ENCODE data around the gene TCF7L1. TPM values are rescaled to one million over a fixed set of nuclear protein-coding genes. Genes with fewer than 3 reads are reported as not detected.

TCF7L1 gene
- total and polyA plus RNA-seq, 5 donors, result 12.0 to 13.8 (median 12.9) TPM

DNA sequence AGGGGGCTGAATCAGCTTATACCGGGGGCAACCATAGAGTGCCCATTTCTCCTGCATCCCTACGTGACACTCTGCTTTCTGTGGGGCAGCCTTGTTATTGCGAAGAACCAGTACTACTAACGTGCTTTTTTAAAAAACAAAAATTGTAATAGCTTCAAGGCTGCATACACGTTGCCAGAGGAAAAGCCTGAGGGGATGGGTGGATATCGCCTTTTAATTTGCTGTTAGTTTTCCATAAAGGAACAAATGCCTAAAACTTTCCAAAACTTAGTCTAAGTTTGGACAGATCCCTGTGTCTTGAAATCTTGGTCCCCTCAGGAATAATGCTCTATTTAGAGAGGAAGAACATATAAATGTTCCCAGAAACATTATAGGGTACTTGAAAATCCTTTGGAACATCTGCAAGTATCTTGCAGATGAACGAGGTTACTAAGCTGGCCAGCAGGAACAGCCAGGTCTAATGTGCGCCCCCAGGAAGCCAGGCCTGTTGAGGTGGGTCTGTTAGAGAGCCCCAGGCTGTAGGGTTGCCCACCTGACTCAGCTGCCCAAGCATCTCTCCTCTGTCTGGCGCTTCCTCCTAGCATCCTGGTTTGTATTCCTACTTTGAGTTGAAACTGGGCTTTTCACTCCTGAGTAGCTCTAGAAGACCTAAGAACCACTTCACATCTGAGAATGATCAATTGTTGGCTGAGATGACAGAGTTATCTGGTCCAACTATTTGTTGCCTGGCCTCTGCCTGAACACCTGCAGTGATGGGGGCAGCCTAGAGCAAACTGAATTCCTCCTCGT is 97.7 kb downstream of the TCF7L1 start:
- intact Hi-C loops (cut with DNase I), result no loop called here
- WGBS, result 59% methylated on average over 10 of the region's 10 CpGs
- no peaks in the 10 kb centered on the region for H3K27me3 ChIP-seq (ENCODE audit: control insufficient read depth, insufficient read depth)
- DNase-seq, result no peak
- ATAC-seq, result peak; percentile 30 to 79
- H3K4me1 ChIP-seq (ENCODE audit: control insufficient read depth, insufficient read depth, low read length), result peaks cover 6% of the 10 kb centered on the region
- no peaks in the 10 kb centered on the region for H3K9me3 ChIP-seq (ENCODE audit: control insufficient read depth, low read length)
- no peak overlapping the region for H3K4me3 ChIP-seq (ENCODE audit: low read length)
- peak overlapping the region; percentile 52 for H3K27ac ChIP-seq (ENCODE audit: low read length)

DNA sequence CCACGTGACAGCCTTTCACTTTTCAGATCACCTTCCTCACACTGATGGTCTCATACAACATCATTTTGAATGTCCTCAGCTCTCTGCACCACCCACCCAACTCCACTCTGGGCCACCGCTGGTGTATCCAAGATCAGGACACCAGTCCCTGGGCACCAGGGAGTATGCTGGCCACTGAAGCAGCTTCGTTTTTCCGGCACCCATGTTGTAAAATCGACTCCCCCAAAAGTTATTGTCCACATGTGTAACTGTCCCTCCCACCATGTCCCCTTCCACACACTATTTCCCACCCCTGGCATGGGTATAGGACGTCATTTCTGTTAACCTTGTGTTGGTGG is 98.2 kb downstream of the TCF7L1 start:
- Histone ChIP-seq H3K4me1 (ENCODE audit: control insufficient read depth, insufficient read depth, low read length) (peaks cover 5% of the 10 kb centered on the region), H3K27ac (ENCODE audit: low read length) (no peak overlapping the region), H3K9me3 (ENCODE audit: control insufficient read depth, low read length) (no peaks in the 10 kb centered on the region), H3K27me3 (ENCODE audit: control insufficient read depth, insufficient read depth) (no peaks in the 10 kb centered on the region), H3K4me3 (ENCODE audit: low read length) (no peak overlapping the region)
- intact Hi-C loops (cut with DNase I), result no loop called here
- DNase-seq, result no peak
- 77% methylated on average over 6 of the region's 6 CpGs for WGBS
- ATAC-seq, result no peak

DNA sequence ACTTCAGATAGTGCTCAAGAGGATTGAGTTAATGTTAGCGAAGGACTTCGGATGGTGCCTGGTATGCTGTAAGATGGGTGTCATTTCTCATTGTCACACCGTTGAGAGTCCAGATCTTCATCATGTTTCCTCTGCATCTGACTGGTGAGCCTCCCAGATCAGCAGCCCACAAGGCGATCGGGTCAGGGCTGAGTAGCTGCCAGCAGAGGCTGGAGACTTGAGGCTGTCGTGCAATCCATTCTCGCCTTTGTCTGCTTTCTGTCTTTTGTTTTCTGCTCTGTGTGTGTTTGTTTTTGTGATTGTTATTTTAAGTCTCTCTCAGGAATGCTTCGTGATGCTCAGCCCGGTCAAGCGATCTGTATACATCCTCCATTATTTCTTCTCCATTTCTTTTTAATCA is 98.8 kb downstream of the TCF7L1 start:
- peak in 1 of 3 donors; percentile 66 for DNase-seq
- intact Hi-C loops (cut with DNase I), result no loop called here

DNA sequence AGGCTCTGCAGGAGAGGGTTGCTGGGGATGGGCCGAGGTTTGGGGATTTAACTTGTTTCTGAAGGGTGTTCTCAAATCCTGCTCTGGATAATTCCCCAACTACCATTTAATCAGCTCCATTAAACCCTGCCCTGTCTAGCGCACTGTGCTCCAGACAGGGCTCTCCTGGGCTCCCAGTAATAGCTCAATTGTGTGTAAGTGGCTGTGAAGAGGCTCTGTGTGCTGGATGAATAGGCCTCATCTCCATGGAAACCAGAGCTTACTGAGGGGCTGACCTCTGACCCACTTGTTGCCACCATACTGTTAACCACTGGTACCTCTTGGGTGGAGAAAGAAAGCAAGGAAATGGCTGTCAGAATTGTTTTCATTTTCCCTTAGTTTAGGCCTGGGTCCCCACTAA is 101.7 kb downstream of the TCF7L1 start:
- ATAC-seq, result no peak
- H3K4me1 ChIP-seq (ENCODE audit: control insufficient read depth, insufficient read depth, low read length), result peaks cover 5% of the 10 kb centered on the region
- H3K4me3 ChIP-seq (ENCODE audit: low read length), result no peak overlapping the region
- intact Hi-C loops (cut with DNase I), result no loop called here
- WGBS, result 95% methylated on average over 2 of the region's 2 CpGs
- H3K27ac ChIP-seq (ENCODE audit: low read length), result no peak overlapping the region
- H3K9me3 ChIP-seq (ENCODE audit: control insufficient read depth, low read length), result no peaks in the 10 kb centered on the region
- no peaks in the 10 kb centered on the region for H3K27me3 ChIP-seq (ENCODE audit: control insufficient read depth, insufficient read depth)
- DNase-seq, result no peak

More for the DNA sequence above, 98.8 kb downstream of the TCF7L1 start:
- 63% methylated on average over 10 of the region's 10 CpGs for WGBS
- Histone ChIP-seq H3K27ac (ENCODE audit: low read length) (no peak overlapping the region), H3K27me3 (ENCODE audit: control insufficient read depth, insufficient read depth) (no peaks in the 10 kb centered on the region), H3K4me3 (ENCODE audit: low read length) (no peak overlapping the region), H3K9me3 (ENCODE audit: control insufficient read depth, low read length) (no peaks in the 10 kb centered on the region), H3K4me1 (ENCODE audit: control insufficient read depth, insufficient read depth, low read length) (peaks cover 5% of the 10 kb centered on the region)
- ATAC-seq, result peak in 1 of 2 donors; percentile 37

DNA sequence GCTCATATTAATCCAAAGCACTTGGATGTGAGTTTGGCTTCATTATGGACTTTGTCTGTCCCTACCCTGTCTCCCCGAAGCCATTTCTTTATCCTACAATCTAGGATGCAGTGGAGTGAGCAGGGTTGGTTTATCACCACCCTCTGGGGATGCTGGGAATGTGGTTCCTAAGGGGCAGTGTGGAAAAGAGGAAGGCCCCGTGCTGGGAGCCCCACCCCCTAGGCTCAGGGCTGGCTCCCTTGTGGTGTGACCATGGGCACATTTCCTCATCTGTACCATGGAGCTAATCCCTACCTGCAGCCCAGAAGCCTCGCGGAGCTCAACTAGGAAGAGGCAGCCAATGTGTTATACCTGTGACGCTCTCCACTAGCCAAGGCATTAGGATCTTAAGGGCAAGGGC is 102.1 kb downstream of the TCF7L1 start:
- Histone ChIP-seq H3K27ac (ENCODE audit: low read length) (no peak overlapping the region), H3K4me1 (ENCODE audit: control insufficient read depth, insufficient read depth, low read length) (peaks cover 5% of the 10 kb centered on the region), H3K9me3 (ENCODE audit: control insufficient read depth, low read length) (no peaks in the 10 kb centered on the region), H3K4me3 (ENCODE audit: low read length) (no peak overlapping the region), H3K27me3 (ENCODE audit: control insufficient read depth, insufficient read depth) (no peaks in the 10 kb centered on the region)
- no peak for DNase-seq
- ATAC-seq, result peak in 1 of 2 donors; percentile 18
- intact Hi-C loops (cut with DNase I), result no loop called here
- WGBS, result 80% methylated on average over 5 of the region's 5 CpGs

DNA sequence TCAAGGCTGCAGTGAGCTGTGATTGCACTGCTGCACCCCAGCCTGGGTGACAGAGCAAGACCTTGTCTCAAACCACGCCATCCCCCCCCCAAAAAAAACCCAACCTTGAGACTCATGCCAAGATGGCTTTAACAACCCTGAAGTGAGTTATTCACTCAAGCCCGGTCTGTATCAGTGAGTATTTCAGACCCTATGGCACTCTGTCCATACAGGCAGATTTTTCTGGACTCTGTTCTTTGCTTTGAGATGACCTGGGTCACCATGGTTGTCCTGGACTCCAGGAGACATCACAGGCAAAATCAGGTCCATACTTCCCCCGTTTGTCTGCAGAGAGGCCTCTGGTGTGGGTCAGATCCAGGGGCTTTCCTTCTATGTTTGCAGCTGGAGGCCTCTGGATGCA is 102.9 kb downstream of the TCF7L1 start:
- WGBS, result 93% methylated on average over 3 of the region's 3 CpGs
- Histone ChIP-seq H3K27me3 (ENCODE audit: control insufficient read depth, insufficient read depth) (no peaks in the 10 kb centered on the region), H3K27ac (ENCODE audit: low read length) (no peak overlapping the region), H3K4me1 (ENCODE audit: control insufficient read depth, insufficient read depth, low read length) (peaks cover 2% of the 10 kb centered on the region), H3K4me3 (ENCODE audit: low read length) (no peak overlapping the region), H3K9me3 (ENCODE audit: control insufficient read depth, low read length) (no peaks in the 10 kb centered on the region)
- ATAC-seq (no peak), DNase-seq (no peak)
- intact Hi-C loops (cut with DNase I), result no loop called here

DNA sequence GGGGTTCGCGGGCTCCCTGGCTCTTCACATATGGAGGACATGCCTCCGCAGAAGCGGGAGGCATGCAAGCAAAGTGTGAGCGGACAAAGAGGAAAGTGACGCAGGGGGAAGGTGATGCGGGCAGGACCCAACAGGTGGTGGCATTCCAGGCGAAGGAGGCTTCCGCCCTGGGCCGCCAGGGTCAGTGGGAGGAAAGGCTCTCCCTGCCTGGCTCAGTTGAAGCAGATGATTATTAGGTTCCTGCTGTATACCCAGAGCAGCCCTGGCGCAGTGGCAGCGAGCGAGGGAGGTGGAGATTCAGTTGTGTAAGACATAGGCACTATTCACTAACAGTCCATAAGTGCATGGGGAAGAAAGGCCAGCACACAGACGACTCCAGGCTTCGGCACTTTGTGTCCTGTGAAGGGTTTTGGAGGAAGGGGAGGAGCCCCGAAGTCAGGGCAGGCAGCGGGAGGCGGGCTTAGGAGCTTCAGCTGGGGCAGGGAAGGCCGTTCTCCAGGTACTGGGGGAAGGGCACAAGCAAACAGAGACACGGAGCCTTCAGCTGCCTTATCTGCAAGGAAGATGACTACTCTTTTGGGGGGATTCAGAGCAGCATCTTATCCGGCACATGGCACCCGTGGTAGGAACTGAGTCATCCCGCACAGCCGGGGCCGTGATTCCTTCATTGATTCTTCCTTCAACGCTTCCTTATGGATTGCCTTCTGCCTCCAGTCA is 104.8 kb downstream of the TCF7L1 start:
- no peak overlapping the region for H3K4me3 ChIP-seq (ENCODE audit: low read length)
- no peak for ATAC-seq
- WGBS, result 90% methylated on average over 26 of the region's 26 CpGs
- H3K4me1 ChIP-seq (ENCODE audit: control insufficient read depth, insufficient read depth, low read length), result peaks cover 2% of the 10 kb centered on the region
- intact Hi-C loops (cut with DNase I), result no loop called here
- H3K27me3 ChIP-seq (ENCODE audit: control insufficient read depth, insufficient read depth), result no peaks in the 10 kb centered on the region
- no peaks in the 10 kb centered on the region for H3K9me3 ChIP-seq (ENCODE audit: control insufficient read depth, low read length)
- peak in 1 of 3 donors; percentile 38 for DNase-seq
- no peak overlapping the region for H3K27ac ChIP-seq (ENCODE audit: low read length)

DNA sequence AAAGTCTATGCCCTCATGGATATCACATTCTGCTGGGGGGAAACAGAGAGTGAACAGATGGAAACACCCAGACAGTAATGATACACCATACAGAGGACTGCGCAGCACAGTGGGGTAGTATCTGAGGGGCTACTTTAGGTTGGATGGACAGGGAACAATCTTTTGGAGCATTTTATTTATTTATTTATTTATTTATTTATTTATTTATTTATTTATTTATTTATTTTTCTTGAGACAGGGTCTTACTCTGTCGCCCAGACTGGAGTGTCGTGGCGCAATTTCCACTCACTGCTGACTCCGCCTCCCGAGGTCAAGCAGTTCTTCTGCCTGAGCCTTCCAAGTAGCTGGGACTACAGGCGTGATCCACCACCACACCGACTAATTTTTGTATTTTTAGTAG is 105.4 kb downstream of the TCF7L1 start:
- peaks cover 4% of the 10 kb centered on the region for H3K4me1 ChIP-seq (ENCODE audit: control insufficient read depth, insufficient read depth, low read length)
- 94% methylated on average over 8 of the region's 8 CpGs for WGBS
- H3K4me3 ChIP-seq (ENCODE audit: low read length), result no peak overlapping the region
- no peaks in the 10 kb centered on the region for H3K27me3 ChIP-seq (ENCODE audit: control insufficient read depth, insufficient read depth)
- no peaks in the 10 kb centered on the region for H3K9me3 ChIP-seq (ENCODE audit: control insufficient read depth, low read length)
- DNase-seq (peak in 1 of 3 donors; percentile 26), ATAC-seq (no peak)
- no peak overlapping the region for H3K27ac ChIP-seq (ENCODE audit: low read length)
- intact Hi-C loops (cut with DNase I), result no loop called here

DNA sequence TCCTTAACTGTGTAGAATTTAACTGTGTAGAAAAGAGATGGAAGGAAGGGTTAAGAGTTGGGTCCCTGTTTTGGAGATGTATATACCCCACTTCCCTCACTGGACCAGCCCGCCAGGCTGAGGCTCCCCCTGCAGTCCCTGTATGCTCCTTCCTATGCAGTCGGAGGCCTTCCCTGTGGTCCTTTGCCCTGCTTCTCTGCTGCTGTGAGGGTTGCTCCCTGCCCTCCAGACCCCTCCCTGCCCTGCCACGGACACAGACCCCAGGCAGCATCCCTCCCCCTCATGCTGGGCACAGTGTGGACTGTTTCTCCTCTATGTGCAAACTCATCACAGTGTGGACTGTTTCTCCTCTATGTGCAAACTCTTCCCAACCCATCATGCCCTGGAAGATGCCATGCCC is 105.9 kb downstream of the TCF7L1 start:
- Histone ChIP-seq H3K27me3 (ENCODE audit: control insufficient read depth, insufficient read depth) (no peaks in the 10 kb centered on the region), H3K4me3 (ENCODE audit: low read length) (no peak overlapping the region), H3K27ac (ENCODE audit: low read length) (no peak overlapping the region), H3K4me1 (ENCODE audit: control insufficient read depth, insufficient read depth, low read length) (peaks cover 4% of the 10 kb centered on the region), H3K9me3 (ENCODE audit: control insufficient read depth, low read length) (no peaks in the 10 kb centered on the region)
- ATAC-seq (no peak), DNase-seq (peak in 1 of 3 donors; percentile 29)
- WGBS, result 92% methylated on average over 3 of the region's 3 CpGs
- intact Hi-C loops (cut with DNase I), result no loop called here

DNA sequence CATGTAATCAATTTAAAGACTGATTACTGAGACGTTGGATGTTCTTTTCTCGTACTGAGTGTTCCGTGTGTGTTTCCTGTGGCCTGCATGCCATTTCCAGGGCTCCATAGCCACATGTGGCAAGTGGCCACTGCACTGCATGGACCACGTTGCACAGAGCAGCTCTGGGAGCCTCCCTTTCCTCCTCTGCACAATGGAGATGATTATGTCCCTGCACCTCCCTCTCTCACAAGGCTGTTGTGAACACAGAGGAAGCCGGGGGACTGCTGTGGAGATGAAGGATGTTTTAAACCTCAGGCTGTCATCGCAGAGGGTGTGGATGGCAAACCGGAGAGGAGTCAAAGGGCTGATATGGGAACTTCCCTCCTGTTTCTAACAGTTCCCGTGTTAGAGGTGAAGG is 106.9 kb downstream of the TCF7L1 start:
- 28% methylated on average over 8 of the region's 8 CpGs for WGBS
- peak; percentile 69 to 83 for ATAC-seq
- H3K9me3 ChIP-seq (ENCODE audit: control insufficient read depth, low read length), result no peaks in the 10 kb centered on the region
- peak overlapping the region; percentile 2 for H3K27ac ChIP-seq (ENCODE audit: low read length)
- peaks cover 7% of the 10 kb centered on the region for H3K4me1 ChIP-seq (ENCODE audit: control insufficient read depth, insufficient read depth, low read length)
- no peak overlapping the region for H3K4me3 ChIP-seq (ENCODE audit: low read length)
- intact Hi-C loops (cut with DNase I), result loop anchor here in 1 of 4 donors (5.0 kb wide), 1 partner anchor 108 kb away; the partner anchor contains the start of gene TCF7L1
- peak in 2 of 3 donors; percentile 29 to 61 for DNase-seq
- H3K27me3 ChIP-seq (ENCODE audit: control insufficient read depth, insufficient read depth), result no peaks in the 10 kb centered on the region

DNA sequence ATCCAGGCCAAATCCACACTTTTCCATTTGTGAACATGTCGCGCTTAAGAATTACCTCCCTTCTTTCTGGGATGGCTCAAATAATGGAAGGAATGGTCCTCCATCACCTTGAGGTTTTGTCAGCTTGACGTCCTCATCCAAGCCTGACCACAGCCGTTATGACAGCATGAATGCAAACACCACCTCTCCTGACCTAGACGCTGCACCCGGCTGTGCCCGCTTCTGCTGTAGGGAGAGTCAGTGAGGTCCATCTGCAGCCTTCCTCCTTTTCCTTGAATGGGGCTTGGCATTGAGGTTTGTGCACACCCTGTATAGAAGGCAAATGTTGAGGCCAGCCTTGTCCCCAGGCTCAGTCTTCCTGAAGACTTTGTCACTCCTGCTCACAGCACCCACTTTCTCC is 109.1 kb downstream of the TCF7L1 start:
- H3K27ac ChIP-seq (ENCODE audit: low read length), result no peak overlapping the region
- no peak for ATAC-seq
- no peaks in the 10 kb centered on the region for H3K27me3 ChIP-seq (ENCODE audit: control insufficient read depth, insufficient read depth)
- intact Hi-C loops (cut with DNase I), result loop anchor here in 1 of 4 donors (5.0 kb wide), 1 partner anchor 110 kb away; the partner anchor contains the start of gene TCF7L1
- peaks cover 14% of the 10 kb centered on the region for H3K4me1 ChIP-seq (ENCODE audit: control insufficient read depth, insufficient read depth, low read length)
- DNase-seq, result no peak
- H3K9me3 ChIP-seq (ENCODE audit: control insufficient read depth, low read length), result no peaks in the 10 kb centered on the region
- WGBS, result 93% methylated on average over 7 of the region's 7 CpGs
- H3K4me3 ChIP-seq (ENCODE audit: low read length), result no peak overlapping the region

All from right cardiac atrium (tissue), 5 donors.